GM19468 (cell line): Measurements from ENCODE around the gene ROR1.

Experiments used
- ATAC-seq: cut with Tn5 transposase; IDR thresholded peaks from one replicate; pipeline ENCODE4 v1.9.1; 2021; ENCODE audit warnings: mild to moderate bottlenecking, moderate library complexity, moderate number of reproducible peaks; ENCODE audit not compliant: unreplicated experiment; ENCODE audit errors: extremely low read depth

The ROR1 gene

DNA sequence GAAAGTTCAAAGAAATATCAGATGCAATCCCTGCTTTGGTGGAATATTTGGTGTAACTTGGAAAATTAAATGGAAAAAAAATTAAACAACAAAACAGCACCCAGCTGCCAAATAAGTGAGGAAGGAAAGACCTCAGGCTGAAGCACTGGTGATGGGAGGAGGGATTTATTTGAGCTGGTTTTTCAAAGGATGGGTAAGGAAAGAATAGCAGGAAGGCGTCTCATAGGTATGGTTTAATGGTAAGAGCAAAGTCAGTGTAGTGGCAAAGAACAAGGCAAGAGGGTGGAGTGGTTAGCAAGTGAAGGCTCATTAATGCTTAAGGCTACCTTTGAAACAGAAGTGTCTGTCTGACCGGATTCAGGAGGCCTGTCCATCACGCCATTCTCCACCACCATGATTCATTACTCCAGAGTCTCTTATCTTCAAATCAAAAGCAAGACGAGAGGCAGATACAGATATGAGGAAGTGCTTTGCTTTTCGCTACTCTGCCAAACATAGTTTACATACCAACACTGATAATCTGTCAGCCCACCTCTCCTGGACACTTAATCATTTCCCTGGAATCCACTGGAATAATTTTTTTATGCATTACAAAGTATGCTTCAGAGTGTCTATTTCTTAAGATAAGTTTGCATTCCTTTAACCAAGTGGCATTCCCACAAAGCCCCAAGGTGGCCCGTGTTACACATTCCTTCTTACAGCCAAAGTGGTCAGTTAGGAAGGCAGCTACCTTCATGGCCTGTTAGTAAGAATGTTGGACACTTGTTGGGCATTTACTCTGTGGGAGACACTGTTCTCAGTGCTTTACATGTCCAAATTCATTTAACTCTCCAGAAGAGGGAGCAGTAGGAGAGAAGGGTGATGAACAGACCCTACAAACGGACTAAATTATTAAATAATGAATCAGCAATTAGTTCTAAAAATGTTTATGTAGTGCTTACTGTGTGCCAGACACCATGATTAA lies 146.6 kb downstream of the ROR1 start:
- ATAC-seq = no peak

DNA sequence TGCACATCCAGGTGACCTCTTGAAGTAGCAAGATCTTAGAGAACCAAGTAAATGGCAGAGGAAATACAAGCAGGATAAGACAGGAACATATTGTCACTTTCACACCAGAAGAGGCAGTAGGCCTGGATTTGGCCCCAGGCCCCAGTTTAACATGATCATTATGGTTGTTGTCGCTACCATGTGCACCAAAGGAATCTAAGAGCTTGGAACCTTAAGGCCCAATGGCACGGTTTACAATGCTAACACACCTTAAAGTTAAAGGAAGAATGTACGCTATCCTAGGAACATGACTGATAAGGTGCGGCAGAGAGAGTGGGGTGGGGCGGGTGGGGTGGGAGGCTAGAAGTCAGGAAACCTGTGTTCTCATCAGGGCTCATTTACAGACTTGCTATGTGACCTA lies 147.5 kb downstream of the ROR1 start:
- ATAC-seq = no peak

DNA sequence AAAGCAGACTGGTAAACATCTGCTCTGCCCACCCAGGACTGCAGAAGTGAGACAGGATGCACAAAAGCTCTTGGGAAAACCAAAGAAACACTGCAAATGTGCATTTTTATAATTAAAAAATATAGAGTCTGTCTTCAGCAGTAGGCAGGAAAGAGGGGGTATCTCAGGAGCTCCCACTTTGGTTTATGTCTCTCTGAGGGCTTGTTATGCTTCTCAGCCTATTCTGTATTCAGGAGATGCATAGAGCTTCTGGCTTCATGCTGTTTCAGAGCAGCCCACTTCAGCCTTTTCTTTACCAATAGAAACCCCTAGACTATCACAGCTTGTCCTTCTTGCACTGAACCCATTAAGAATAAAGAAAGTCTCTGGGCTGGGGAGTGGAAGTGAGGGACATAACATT lies 148.0 kb downstream of the ROR1 start:
- ATAC-seq = no peak

DNA sequence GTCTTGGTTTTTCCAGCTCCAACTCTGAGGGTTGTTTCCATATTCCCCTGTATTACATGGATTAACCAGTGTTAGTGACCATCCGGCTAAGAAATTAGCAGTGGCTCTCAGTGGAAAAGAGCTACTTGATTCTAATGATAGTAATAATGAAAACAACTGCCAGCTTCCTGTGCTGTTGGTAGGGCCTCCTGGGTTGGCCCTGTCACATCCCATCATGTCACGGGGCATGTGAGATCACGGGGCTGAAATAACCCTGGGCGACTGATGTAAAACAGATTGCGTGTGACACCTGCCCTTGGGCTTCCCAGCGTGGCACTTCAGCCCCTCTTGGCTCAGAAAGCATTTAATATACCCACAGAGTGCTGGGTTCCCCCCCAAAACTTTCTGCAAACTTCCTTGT lies 149.0 kb downstream of the ROR1 start:
- ATAC-seq = no peak

DNA sequence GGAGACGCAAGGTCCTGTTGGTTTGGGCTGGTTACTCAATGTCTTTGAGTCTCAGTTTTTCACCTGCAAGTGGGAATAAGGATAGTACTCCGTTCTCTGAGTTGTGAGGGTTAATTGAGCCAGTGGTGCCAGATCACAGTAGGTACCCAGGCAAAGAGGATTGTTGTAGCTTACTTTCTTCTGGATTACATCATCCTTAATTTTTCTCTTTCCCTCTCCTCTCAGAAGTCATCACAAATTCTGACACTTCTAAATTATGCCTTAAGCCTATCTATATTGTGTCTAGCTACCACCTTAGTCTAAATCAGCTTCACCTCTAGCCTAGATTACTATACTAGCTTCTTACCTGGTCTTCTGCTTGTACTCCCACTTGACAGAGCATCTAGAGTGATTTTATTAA lies 149.5 kb downstream of the ROR1 start:
- no peak for ATAC-seq

DNA sequence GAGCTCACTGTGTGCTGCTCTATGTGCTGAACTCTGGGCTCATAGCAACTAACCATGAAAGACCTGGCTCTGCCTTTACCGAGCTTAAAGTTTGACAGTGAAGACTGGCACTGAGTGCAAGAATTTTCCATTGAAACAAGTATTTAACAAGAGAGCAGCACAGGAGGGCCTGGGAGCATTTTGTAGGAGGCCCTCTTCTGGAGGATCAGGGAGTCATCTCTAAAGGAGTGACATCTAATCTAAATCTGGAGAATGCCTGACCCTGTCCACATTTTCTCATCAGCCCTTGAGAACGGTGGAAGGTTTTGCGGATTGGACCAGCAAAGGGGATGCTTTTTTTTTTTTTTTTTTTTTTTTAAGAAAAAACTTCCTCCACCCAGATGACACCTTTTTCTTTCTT lies 150.8 kb downstream of the ROR1 start:
- no peak for ATAC-seq

DNA sequence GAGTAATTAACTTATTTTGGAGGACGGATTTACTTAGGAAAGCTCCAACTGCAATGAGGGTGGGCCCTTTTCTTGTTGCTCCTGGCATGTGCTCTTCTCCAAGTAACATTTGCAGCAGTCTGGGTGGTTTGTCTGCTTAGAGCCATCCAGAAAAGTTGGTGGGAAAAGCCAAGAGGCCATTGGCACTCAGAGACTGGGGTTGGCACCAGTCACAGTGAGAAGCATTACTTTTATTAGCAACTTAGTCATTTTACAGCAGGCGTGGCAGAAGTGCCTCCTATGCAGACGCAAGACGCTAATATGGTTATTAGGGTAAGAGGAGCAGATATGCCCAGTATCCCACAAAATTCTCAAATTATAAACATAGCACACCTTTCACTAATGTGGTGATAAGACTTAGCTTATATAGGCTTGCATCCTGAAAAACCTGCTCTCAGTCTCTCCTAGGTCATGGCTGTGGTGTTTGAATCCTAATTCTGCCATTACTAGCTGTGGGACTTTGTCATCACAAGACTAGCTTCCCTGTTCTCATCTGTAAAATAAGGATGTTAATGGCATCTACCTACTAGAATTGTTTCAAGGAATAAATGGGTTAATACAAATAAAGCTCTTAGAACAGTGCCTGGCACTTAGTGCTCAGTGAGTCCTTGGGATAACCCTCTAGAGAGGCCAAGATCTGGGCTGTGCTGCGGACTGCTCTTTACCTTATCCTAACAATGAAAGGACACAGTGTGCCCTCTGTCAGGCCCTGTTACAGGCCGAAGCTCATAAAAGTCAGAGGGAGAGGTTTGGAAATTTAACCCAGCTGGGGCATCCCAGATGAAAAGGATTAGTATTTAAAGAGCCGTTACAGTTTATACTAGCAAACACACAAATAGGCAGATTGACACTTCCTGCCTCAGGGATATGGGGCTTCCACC lies 154.6 kb downstream of the ROR1 start:
- ATAC-seq = no peak

DNA sequence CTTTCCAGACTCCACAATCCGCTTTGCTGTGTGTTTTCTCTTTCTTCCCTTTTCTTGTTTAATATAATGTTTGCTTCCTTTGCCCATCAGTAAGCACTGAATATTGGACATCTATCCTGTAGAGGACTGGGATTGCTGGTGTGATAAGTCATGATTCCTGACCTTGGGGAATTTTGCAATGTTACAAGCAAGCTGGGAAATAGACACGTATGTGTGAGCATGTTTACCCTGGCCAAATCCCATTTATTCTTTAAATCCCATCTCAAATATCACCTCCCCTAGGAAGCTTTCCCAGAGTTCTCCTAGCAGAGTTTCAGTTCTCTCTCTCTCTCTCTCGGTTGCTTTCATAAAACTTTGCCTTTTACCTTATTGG lies 155.3 kb downstream of the ROR1 start:
- no peak for ATAC-seq

DNA sequence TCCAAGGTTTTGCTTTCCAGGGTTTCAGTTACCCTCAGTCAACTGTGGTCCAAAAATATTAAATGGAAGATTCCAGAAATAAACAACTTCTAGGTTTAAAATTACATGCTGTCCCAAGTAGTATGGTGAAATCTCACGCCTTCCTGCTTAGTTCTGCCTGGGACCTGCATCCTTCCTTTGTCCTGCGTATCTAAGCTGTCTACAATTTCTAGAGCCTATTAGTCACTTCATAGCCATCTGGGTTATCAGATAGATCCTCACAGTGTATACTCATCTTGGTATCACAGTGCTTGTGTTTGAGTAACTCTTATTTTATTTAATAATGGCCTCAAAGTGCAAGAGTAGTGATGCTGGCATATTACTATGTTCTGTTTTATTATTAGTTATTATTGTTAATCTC lies 157.7 kb downstream of the ROR1 start:
- ATAC-seq = no peak

DNA sequence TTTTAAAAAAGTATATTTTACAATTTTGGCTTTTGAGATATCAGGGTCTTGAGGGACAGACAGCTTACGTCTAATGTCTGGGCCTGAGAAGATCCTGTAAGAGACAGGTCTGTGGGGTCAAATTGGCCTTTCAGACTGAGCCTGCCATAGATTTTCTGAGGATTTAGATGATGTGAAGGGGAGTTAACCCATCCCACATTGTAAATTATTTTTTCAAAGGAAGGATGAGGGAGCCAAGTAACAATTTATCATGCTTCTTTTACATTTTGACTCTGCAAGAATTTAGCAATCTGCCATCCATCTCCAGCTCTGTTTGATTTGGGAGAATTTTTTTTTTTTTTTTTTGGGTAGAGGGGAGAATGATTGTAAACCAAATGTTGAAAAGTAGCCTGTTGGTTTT lies 160.9 kb downstream of the ROR1 start:
- no peak for ATAC-seq

DNA sequence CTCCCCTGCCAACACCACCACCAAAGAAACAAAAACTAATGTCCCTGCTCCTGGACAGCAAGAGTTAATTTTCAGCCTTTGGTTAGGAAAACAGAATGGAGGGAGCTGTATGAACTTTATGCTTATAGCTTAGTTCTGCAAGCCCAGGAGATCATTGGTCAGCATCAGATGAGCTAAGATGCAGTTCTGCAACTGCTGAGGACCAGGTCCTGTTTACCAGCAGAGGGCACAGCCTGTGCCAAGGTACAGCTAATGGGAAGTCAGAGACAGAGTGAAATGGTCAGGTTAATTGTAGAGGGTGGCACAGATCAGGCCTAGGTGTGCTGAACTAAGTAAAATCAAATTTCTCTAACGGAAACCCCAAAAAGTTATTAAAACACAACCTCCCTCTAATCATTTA lies 161.3 kb downstream of the ROR1 start:
- no peak for ATAC-seq

DNA sequence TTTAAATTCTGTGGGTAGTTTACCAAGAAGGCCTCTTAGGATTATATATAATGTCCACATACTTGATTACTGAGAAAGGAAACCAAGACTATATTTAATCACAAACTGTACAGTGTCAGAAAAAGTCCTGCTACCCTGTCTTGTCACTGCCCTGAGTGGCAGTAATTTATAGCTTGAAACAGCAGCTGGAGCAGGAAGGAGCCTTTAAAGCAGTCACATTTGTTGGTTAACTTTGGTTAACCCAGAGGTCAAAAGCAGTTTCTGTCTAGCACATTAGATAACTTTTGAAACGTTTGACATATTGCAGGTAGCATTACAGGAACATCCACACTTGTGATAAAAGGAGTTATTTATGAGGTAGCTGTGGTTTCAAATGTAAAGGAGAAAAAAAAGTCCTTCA lies 161.7 kb downstream of the ROR1 start:
- peak; percentile 67 for ATAC-seq

DNA sequence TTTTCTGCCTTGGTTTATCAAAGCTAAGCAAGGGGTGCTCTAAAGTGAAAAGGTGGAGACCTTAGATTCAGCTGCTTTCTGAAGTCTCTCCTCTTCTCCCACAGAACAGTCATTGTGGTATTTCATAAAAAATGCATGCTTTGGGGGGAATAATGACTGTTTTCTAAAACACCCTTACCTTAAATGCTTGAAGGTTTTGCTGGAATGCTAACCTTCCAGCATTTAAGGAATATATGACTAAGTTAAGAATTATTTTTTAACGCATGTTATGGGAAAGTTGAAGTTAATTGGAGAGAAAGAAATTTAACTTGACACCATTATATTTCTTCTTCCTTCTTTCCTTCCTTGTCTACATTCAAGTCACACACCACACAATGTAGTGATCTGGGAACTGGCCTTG lies 162.5 kb downstream of the ROR1 start:
- ATAC-seq = no peak

DNA sequence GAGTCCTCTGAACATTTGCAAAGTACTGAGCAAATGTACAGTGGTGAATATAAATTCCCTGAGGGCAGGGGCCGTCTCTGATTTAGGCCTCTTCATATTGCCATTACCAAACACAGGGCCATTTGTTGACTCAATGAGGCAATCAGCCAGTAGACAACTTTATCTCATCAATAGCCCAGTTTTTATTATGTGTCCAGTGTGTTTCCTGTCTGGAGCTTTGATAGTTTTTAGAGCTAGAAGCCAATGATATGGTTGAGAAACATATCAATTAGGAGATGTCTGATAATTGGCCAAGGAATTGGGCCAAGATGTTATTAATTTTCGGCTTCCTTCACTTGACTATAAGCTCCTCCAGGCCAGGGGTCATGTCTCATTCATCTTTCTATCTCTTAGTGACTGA lies 163.0 kb downstream of the ROR1 start:
- no peak for ATAC-seq

DNA sequence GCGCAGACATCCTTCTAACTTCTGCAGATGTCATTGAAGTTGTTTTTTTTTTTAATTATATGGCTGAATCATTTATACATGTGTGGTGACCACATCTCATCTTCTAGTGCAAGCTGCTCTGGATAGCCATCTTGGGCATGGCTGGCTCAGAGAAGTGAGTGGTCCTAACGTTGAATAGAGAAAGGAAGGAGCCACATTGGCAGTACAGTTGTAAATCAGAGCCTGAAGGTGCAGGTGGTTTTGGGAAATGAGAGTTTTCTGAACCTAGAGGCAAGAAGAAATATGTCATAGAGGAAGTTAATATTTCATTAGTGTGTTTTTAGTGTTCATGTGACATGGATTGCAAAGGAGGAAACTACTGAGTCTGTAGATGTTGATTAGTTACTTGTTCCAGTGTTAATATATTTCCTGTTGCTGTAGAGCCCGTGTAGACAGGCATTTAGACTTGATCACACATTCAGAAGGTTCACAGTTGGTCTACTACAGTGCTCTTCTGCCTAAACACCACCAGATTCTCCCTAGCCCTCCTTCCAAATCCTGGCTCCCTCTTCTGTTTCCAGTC lies 163.7 kb downstream of the ROR1 start:
- ATAC-seq = no peak

DNA sequence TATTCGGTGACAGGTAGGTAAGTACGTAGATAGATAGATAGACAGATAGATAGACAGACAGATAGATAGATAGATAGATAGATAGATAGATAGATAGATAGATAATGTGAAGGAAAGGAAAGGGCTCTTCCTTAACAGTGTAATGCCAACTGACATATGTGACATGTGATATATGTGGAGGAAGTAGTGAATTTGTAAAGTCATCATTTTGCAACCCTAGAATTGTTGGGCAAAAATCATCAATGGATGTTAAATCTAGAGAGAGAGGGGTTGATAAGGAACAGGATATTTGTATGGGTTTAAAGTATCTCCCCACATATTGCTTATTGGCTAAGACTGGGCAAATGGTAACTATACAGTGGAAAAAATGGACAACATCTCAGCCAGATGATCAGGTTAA lies 166.6 kb downstream of the ROR1 start:
- no peak for ATAC-seq

DNA sequence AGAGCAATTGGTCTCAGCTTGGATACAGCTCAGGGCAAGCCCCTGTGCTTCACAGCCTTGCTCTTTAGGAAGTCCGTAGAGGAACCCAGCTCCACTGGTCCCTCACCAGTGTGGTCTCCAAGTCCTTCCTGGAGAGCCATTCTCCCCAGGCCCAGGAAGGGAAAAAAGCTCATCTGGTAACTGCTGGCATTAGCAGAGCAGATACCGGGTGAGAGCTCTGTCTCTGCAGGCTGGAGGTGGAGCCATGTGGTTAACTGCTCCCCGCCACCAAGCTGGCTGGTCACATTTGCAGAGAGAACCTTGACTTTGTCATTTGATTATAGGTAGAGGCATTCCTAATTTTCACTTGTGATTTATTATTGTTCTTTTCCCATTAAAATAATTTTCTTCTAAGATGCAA lies 169.6 kb downstream of the ROR1 start:
- ATAC-seq = no peak

DNA sequence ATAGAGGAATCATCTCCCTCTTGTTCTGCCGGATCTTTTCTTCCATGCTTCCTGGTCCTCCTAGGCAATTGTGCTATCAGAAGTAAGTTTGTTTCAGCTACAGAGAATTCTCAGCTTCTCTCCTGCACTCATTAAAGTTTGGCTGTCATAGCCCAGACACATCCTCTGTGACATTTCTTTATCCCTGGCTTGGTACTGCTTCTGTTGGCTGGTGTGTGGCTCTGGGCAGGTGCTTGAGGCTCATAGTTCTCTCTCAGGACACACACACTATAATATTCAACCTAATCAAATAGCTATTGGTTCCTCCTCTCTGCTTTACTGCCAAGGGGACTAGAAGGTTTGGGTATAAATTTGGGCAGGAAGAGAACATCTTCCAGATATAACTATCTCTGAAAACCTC lies 172.1 kb downstream of the ROR1 start:
- ATAC-seq = no peak

DNA sequence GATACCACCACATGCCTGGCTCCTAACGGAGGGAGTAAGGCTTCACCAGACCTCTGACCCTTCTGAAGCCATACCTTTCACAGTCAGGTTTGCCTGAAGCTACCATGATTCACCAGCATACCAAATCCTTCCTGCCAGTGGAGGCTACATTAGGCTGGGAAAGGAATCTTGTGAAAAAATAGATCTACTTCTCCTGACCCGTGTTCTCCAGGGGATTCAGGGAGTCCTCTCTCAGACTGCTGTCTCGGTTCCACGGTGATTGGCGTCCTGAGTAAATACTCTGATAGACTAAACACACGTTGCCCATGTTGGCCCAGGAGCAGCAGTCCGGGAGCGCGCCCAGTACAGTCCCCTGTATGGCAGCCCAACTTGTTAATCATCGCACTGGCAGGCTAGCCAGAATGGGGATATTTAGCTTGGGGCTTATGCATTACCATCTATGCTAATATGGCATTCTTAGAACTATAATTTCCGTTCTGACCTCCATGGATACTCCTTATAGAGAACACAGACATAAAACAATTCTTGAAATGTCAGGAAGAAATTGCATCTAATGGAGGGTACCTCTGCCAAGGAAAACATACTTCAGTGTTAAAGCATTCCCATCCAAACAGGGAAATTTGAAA lies 173.2 kb downstream of the ROR1 start:
- ATAC-seq = no peak

DNA sequence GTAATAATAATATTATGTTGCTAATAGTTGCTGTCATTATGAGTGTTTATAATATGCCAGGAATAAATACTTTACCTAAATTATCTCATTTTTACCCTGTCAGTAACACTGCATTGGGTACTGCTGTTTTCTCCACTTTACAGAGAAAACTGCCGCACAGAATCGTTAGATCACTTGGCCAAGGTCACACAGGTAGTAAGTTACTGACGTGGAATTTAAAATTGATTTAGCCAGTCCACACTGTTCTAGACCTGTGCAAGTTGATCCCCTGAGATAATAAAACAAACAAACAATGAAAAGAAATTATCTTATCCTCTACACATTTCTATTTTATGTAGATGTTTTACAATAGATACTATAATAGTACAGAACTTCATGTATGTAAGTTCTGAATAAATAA lies 174.1 kb downstream of the ROR1 start:
- no peak for ATAC-seq

DNA sequence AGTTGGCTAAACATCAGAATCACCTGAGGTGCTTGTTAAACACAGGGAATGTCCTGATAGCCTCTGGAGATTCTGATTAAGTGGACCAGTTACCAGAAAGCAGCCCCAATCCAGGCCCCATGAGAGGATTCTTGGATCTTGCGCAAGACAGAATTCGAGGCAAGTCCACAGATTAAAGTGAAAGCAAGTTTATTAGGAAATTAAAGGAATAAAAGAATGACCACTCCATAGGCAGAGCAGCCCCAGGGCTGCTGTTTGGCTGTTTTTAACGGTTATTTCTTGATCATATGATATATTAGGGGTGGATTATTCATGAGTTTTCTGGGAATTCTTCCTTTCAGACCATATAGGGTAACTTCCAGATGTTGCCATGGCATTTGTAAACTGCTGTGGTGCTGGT lies 176.2 kb downstream of the ROR1 start:
- ATAC-seq = no peak
